ENCODE results near the gene MSX2. TPM values are rescaled to one million over a fixed set of nuclear protein-coding genes. Genes with fewer than 3 reads are reported as not detected.
A peak's percentile ranks its signal among the peaks of the same experiment; 100 is the strongest.

Gene MSX2
- total RNA-seq, 1 experiment from 2014 or later: 4.9 TPM

DNA sequence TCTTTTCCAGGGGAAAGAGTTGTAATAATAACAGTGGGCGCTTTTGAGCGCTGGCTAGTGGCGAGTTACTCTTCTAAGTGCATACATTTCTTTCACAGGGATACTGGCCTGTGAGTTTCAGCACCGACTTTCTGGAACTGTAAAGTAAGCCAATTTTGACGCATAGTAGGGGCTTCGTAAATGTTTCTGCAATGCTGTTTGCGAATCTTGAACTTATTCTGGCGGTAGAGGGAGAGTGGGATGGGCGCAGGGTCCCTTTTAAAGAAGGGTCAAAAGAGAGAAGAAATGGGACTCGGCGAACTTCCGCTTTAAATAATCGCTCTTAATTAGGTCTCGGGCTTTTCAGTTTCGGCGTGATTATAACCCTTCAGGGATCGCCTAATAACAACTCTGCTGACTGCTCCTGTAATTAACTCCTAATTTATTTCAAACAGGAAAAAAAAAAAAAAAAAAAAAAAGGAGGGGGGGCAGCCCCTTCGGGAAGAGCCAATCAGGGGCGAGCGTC is 351 bp upstream of the MSX2 start:
- 0 out of 2 replicates have a peak overlapping the region, but pooled peaks have one; percentile 22 for H3K9ac ChIP-seq (ENCODE audit: low read length)
- H3K4me1 ChIP-seq (ENCODE audit: insufficient read depth, low read length): no peaks in the 10 kb centered on the region
- H3K36me3 ChIP-seq (ENCODE audit: low read depth, low read length): no peaks in the 10 kb centered on the region
- H3K27me3 ChIP-seq (ENCODE audit: low read length): peaks cover 29% of the 10 kb centered on the region
- POLR2A ChIA-PET (ENCODE audit: unreplicated experiment): interaction anchor here (0.6 to 0.7 kb wide), 2 partner anchors 69 to 221 kb away, joined by 3 to 34 read pairs; no protein-coding TSS in a partner anchor
- CTCF ChIA-PET: no interaction called here
- TF ChIP-seq EZH2 (IDR thresholded peaks at IDR 0.05; ENCODE audit: low read length, unreplicated experiment): no peak
- TF ChIP-seq EZH2phosphoT487 (IDR thresholded peaks at IDR 0.05; ENCODE audit: borderline replicate concordance, low read length): no peak
- TF ChIP-seq, protein P1, sequence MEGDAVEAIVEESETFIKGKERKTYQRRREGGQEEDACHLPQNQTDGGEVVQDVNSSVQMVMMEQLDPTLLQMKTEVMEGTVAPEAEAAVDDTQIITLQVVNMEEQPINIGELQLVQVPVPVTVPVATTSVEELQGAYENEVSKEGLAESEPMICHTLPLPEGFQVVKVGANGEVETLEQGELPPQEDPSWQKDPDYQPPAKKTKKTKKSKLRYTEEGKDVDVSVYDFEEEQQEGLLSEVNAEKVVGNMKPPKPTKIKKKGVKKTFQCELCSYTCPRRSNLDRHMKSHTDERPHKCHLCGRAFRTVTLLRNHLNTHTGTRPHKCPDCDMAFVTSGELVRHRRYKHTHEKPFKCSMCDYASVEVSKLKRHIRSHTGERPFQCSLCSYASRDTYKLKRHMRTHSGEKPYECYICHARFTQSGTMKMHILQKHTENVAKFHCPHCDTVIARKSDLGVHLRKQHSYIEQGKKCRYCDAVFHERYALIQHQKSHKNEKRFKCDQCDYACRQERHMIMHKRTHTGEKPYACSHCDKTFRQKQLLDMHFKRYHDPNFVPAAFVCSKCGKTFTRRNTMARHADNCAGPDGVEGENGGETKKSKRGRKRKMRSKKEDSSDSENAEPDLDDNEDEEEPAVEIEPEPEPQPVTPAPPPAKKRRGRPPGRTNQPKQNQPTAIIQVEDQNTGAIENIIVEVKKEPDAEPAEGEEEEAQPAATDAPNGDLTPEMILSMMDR (conservative IDR thresholded peaks at IDR 0.05; ENCODE audit: low read depth, low read length): no peak
- ATAC-seq: no peak
- H3K9me2 ChIP-seq (replicated peaks; ENCODE audit: low read length): no peaks in the 10 kb centered on the region
- no TSS peak for BruUV-seq (replicated peaks)
- H4K20me1 ChIP-seq (ENCODE audit: low read length): no peaks in the 10 kb centered on the region
- intact Hi-C loops (cut with micrococcal nuclease): no loop called here
- H3K79me2 ChIP-seq (ENCODE audit: low read length): 0 out of 2 replicates have a peak, but pooled peaks cover 11% of the 10 kb centered on the region
- no peaks in the 10 kb centered on the region for H3K9me3 ChIP-seq (ENCODE audit: low read length)
- H3K4me2 ChIP-seq (ENCODE audit: low read length): peak overlapping the region; percentile 94
- peak; percentile 14 for DNase-seq
- no peaks in the 10 kb centered on the region for H3F3A ChIP-seq (ENCODE audit: low read length, unreplicated experiment)
- no peak overlapping the region for H3K27ac ChIP-seq (ENCODE audit: low read length)
- H3K4me3 ChIP-seq (ENCODE audit: low read length): peak overlapping the region; percentile 81
- peak overlapping the region; percentile 98 for H2AFZ ChIP-seq (ENCODE audit: low read length)

DNA sequence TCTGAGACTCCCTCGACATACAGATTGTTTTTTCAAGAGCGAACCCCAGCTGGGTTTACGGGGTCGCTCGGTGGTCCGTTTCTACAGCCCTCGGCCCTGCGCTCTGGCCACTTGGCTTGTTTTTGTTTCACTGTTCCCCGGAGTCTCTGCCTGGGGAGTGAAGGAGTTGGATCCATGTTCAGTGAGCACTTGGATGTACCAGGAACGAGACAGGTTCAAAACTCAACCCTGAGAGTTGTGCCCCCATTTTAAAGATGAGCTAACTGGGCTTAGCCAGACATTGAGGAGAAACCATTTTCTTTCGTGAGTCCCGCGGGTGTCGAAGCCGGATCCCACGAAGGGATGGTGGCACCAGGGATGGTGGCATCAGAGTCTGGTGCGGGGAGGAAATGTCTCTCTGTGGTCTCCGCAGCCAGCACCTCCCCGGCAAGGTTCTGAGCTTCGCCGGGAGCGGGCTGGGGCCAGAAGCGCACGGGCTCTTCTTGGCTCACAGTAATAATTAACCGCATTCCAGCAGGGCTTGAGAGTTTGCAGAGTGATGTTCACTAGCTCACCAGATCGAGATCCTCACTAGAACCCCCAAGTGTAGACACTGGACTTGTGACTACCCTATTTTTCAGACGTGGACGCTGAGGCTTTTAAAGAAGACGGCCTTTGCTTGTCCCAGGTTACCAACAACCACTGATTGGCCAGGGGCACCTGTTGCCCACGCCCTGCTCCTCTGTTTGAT is 1.0 kb downstream of the MSX2 start:
- Histone ChIP-seq H3K9me2 (replicated peaks; ENCODE audit: low read length) (no peaks in the 10 kb centered on the region), H3K4me1 (ENCODE audit: insufficient read depth, low read length) (no peaks in the 10 kb centered on the region), H3K4me3 (ENCODE audit: low read length) (peak overlapping the region; percentile 81), H3F3A (ENCODE audit: low read length, unreplicated experiment) (no peaks in the 10 kb centered on the region), H3K79me2 (ENCODE audit: low read length) (0 out of 2 replicates have a peak, but pooled peaks cover 11% of the 10 kb centered on the region), H3K36me3 (ENCODE audit: low read depth, low read length) (no peaks in the 10 kb centered on the region), H2AFZ (ENCODE audit: low read length) (peak overlapping the region; percentile 98), H3K4me2 (ENCODE audit: low read length) (peak overlapping the region; percentile 94), H3K9me3 (ENCODE audit: low read length) (no peaks in the 10 kb centered on the region), H3K27me3 (ENCODE audit: low read length) (peaks cover 25% of the 10 kb centered on the region), H4K20me1 (ENCODE audit: low read length) (no peaks in the 10 kb centered on the region), H3K9ac (ENCODE audit: low read length) (peak overlapping the region; percentile 42; the same call in 1 of the 2 replicates), H3K27ac (ENCODE audit: low read length) (no peak overlapping the region)
- intact Hi-C loops (cut with micrococcal nuclease): no loop called here
- ATAC-seq (no peak), DNase-seq (no peak)
- BruUV-seq (replicated peaks): TSS peak; percentile 51
- no peak for TF ChIP-seq EZH2phosphoT487 (IDR thresholded peaks at IDR 0.05; ENCODE audit: borderline replicate concordance, low read length)
- no peak for TF ChIP-seq EZH2 (IDR thresholded peaks at IDR 0.05; ENCODE audit: low read length, unreplicated experiment)
- TF ChIP-seq, protein P1 (conservative IDR thresholded peaks at IDR 0.05; ENCODE audit: low read depth, low read length): no peak
- ChIA-PET POLR2A (ENCODE audit: unreplicated experiment) (no interaction called here), CTCF (no interaction called here)
